Testis (tissue), 3 donors: ENCODE results near the gene TWF1. TPM values are rescaled to one million over a fixed set of nuclear protein-coding genes. Genes with fewer than 3 reads are reported as not detected.
A peak's percentile ranks its signal among the peaks of the same experiment; 100 is the strongest.

Source experiments
- DNase-seq: peaks from one replicate; pipeline ENCODE4 v3.0.0-alpha.2; 2019
- H3K27ac ChIP-seq, 2 donors: fragments of 200-600 bp; sonication (generic); one replicate each; pipeline ENCODE4 v1.5.1; 2019
- H3K27me3 ChIP-seq: fragments of 200-600 bp; sonication (generic); one replicate; pipeline ENCODE4 v1.5.1; 2019
- H3K36me3 ChIP-seq: fragments of 200-600 bp; sonication (generic); one replicate; pipeline ENCODE4 v1.5.1; 2017; ENCODE audit warnings: low read depth; ENCODE audit errors: missing control alignments
- H3K4me1 ChIP-seq: fragments of 200-600 bp; sonication (generic); one replicate; pipeline ENCODE4 v1.5.1; 2019
- H3K4me3 ChIP-seq, 2 donors: fragments of 200-600 bp; sonication (generic); one replicate each; pipeline ENCODE4 v1.5.1; 2017 to 2019
- H3K9me3 ChIP-seq: fragments of 200-600 bp; sonication (generic); one replicate; pipeline ENCODE4 v1.5.1; 2017
- CTCF ChIP-seq, 3 experiments: fragments of 450-650 bp in 2 of 3; fragments of 200-600 bp in 1 of 3; sonication (generic) in 1 of 3; IDR thresholded peaks; one replicate each; pipeline ENCODE4 v1.5.1; 2016 to 2019; ENCODE audit warnings: antibody characterized with exemption in 3 of 3, mild to moderate bottlenecking in 2 of 3, moderate library complexity in 1 of 3
- POLR2A ChIP-seq: fragments of 450-650 bp; IDR thresholded peaks from one replicate; pipeline ENCODE4 v1.6.1; 2017; ENCODE audit warnings: antibody characterized with exemption, mild to moderate bottlenecking, moderate library complexity
- WGBS, 2 donors: methylation state at CpG; one replicate each; pipeline ENCODE4 v1.1.5; 2018; 5-methylcytosine and 5-hydroxymethylcytosine counted together
- intact Hi-C: fragments of 100-400 bp; cut with DNase I; formaldehyde crosslinking; loops from one replicate; pipeline ENCODE4 v1.15.1; 2023; ENCODE audit warnings: low total_unique reads
- polyA plus RNA-seq: library from polyadenylated mRNA; stranded (reverse); fragments of 350-450 nt; fragmentation: Illumina TruSeq; extraction: RNeasy Lipid Tissue Mini Kit (QIAGEN cat#74804); gene quantifications from one replicate; pipeline ENCODE4 v1.2.3, GENCODE V29; 2014; ENCODE audit warnings: low read depth, low replicate concordance; ENCODE audit not compliant: insufficient read depth
- total RNA-seq, 2 donors: library from RNA; depleted of rRNA; stranded (reverse); fragments of >200 nt; gene quantifications; one replicate each; pipeline ENCODE4 v1.2.3, GENCODE V29; 2016

Gene TWF1
- total and polyA plus RNA-seq, 3 donors from 2014 or later = 28.9 to 39.1 (median 35.7) TPM

GRCh38 chr12:43764528-43764927 lies 41.6 kb downstream of the TWF1 start:
- no peak for DNase-seq
- intact Hi-C loops = no loop called here
- TF ChIP-seq POLR2A (no peak), CTCF (IDR thresholded peaks at IDR 0.05) (no peak)

GRCh38 chr12:43763769-43764168 lies 42.3 kb downstream of the TWF1 start:
- Histone ChIP-seq H3K27ac (no peak overlapping the region), H3K36me3 (no peaks in the 10 kb centered on the region), H3K4me1 (no peaks in the 10 kb centered on the region), H3K4me3 (no peak overlapping the region), H3K27me3 (no peaks in the 10 kb centered on the region), H3K9me3 (no peaks in the 10 kb centered on the region)
- TF ChIP-seq CTCF (IDR thresholded peaks at IDR 0.05) = no peak
- intact Hi-C loops = no loop called here
- no peak for DNase-seq

More at GRCh38 chr12:43764528-43764927, 41.6 kb downstream of the TWF1 start:
- Histone ChIP-seq H3K27me3 (no peaks in the 10 kb centered on the region), H3K4me3 (no peak overlapping the region), H3K36me3 (no peaks in the 10 kb centered on the region), H3K9me3 (no peaks in the 10 kb centered on the region), H3K4me1 (no peaks in the 10 kb centered on the region), H3K27ac (no peak overlapping the region)

- intact Hi-C loops = no loop called here
- no peak for DNase-seq
Observed at GRCh38 chr12:43762596-43762995, 43.5 kb downstream of the TWF1 start.

GRCh38 chr12:43761500-43761899 lies 44.6 kb downstream of the TWF1 start:
- no peak for TF ChIP-seq CTCF (IDR thresholded peaks at IDR 0.05)
- TF ChIP-seq POLR2A = no peak
- Histone ChIP-seq H3K27ac (no peak overlapping the region), H3K36me3 (no peaks in the 10 kb centered on the region), H3K4me1 (peaks cover 5% of the 10 kb centered on the region), H3K9me3 (no peaks in the 10 kb centered on the region), H3K4me3 (no peak overlapping the region), H3K27me3 (no peaks in the 10 kb centered on the region)
- no peak for DNase-seq
- intact Hi-C loops = no loop called here

More at GRCh38 chr12:43762596-43762995, 43.5 kb downstream of the TWF1 start:
- no peaks in the 10 kb centered on the region for H3K27me3 ChIP-seq
- no peaks in the 10 kb centered on the region for H3K36me3 ChIP-seq
- TF ChIP-seq CTCF (IDR thresholded peaks at IDR 0.05) (no peak), POLR2A (no peak)
- no peak overlapping the region for H3K4me3 ChIP-seq
- no peak overlapping the region for H3K27ac ChIP-seq
- H3K4me1 ChIP-seq = peaks cover 4% of the 10 kb centered on the region
- H3K9me3 ChIP-seq = no peaks in the 10 kb centered on the region

GRCh38 chr12:43760396-43760795 lies 45.7 kb downstream of the TWF1 start:
- Histone ChIP-seq H3K4me3 (peak overlapping the region in 1 of 2 donors; percentile 76), H3K4me1 (peaks cover 5% of the 10 kb centered on the region), H3K9me3 (no peaks in the 10 kb centered on the region), H3K27ac (no peak overlapping the region), H3K36me3 (no peaks in the 10 kb centered on the region), H3K27me3 (no peaks in the 10 kb centered on the region)
- 62 to 69% methylated on average over 2 of the region's 2 CpGs for WGBS, 2 donors
- no peak for DNase-seq
- TF ChIP-seq POLR2A (no peak), CTCF (IDR thresholded peaks at IDR 0.05) (no peak)
- intact Hi-C loops = no loop called here
